Measurements from ENCODE around the gene ALPI. TPM values are rescaled to one million over a fixed set of nuclear protein-coding genes. Genes with fewer than 3 reads are reported as not detected.

The ALPI gene
- total RNA-seq: not detected in 2 replicates

DNA sequence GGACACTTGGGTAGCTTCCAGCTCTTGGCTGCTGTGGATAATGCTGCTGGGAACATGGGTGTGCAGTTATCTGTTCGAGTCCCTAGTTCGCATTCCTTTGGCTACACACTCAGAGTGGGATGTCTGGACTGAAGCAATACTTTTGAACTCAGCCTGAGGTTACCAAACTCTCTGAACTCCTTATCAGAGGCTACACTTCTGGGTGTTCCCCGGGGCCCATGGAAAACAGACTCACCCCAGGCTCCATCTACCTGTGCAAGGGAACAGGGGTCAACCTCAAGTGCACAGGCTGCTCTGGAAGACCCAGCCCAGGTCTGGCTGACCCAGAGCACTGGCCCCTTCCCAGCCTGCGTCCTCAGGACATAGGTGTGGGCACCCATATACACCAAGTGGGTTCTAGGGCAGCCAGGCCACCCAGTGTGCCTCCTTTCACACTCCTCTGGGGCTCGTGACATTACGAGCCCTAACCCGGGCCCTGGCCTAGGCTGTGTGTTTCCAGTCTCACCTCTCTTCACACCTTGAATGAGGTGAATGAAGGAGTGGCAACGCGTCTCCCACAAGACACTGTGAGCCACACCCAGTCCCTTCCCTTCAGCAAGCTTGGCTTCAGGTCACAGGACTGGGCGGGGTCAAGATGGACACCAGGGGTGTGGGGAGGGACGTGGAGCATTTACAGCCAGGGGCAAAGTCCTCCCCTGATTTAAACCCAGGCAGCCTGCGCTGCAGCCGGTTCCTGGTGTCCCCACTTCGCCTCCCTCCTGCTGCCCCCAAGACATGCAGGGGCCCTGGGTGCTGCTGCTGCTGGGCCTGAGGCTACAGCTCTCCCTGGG is at the start of gene ALPI:
ALPI (plus strand) TSS at position 728 of the 830 bp plus-strand sequence; CDS start at position 775, 47 bp downstream.

GRCh38 chr2:232406556-232407310 is 49.2 kb upstream of the ALPI start, which contains the start of gene ALPG:
TSS of gene ALPG (plus strand) at chr2:232406844. CDS start at chr2:232406895, 51 bp downstream.

DNA sequence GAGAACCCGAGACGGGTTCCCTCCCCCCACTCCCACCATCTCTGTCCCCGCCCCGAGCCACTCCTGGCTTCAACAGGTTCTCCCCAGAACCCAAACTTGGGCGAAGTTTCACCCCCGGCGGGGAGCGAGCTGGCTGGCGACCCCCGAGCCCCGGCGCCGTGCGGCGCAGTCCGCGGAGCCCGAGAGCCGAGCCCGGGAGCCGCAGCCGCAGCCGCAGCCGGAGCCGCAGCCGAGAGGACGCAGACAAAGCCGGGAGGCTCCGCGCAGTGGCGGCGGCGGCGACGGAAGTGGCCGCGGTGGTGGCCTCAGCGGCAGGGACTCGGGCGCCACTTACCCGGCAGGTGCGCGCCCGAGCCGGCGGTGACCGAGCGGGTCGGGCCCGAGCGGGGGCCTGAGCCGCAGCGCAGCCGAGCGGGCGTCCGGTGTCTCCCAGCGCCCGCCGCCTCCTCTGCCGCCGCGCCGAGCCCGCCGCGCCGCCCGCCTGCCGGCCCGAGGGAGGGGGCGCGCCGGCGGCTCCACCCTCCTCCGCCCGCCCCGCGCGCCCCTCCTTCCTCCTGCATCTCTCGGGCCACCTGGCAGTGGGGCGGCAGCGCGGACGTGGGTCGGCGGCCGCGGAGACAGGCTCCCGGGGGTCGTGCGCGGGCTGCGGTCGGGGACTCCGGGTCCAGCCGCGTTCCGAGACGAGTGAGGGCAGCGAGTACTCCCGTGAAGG is 31.6 kb downstream of the ALPI start, which contains the start of gene ECEL1:
ECEL1 (minus strand) TSS at position 450 of the 712 bp plus-strand sequence. CDS start 1,181 bp downstream, outside the sequence.

Other genes with a start within 250 kb of the ALPI start
- under 0.01 TPM in 1 of 2 replicates, not detected in the other for gene ALPP, start 77.4 kb upstream of the ALPI start, total RNA-seq
- gene ALPG, start 49.3 kb upstream of the ALPI start, total RNA-seq: not detected in 2 replicates
- gene ECEL1, start 31.7 kb downstream of the ALPI start, total RNA-seq: not detected in 2 replicates
- gene PRSS56, start 64.2 kb downstream of the ALPI start, total RNA-seq: not detected in 2 replicates
- not detected in 2 replicates for gene CHRND, start 70.0 kb downstream of the ALPI start, total RNA-seq
- not detected in 2 replicates for gene CHRNG, start 83.5 kb downstream of the ALPI start, total RNA-seq
- 3.0 and 3.2 TPM in 2 replicates for gene TIGD1, start 94.4 kb downstream of the ALPI start, total RNA-seq
- 75.9 and 101 TPM in 2 replicates for gene EIF4E2, start 94.5 kb downstream of the ALPI start, total RNA-seq
- under 0.01 TPM in 1 of 2 replicates, not detected in the other for gene EFHD1, start 177.5 kb downstream of the ALPI start, total RNA-seq
- 54.5 and 55.1 TPM in 2 replicates for gene GIGYF2, start 241.2 kb downstream of the ALPI start, total RNA-seq